GM19238 (cell line): ENCODE measurements around the gene HCST.
A peak's percentile ranks its signal among the peaks of the same experiment; 100 is the strongest.
"Not testable (repeated sequence)": the region's sequence is repeated elsewhere in the genome, so short reads cannot be mapped to it uniquely, and the experiment has no call there.

ENCODE experiments used
- DNase-seq: peaks from one replicate; pipeline ENCODE4 v3.0.0; 2011; ENCODE audit warnings: low spot score; ENCODE audit not compliant: insufficient read length

Gene HCST

GRCh38 chr19:35879770-35880317 lies 22.5 kb upstream of the HCST start:
- peak; percentile 59 for DNase-seq

GRCh38 chr19:35882114-35882832 lies 20.1 kb upstream of the HCST start:
- DNase-seq, result peak; percentile 41

GRCh38 chr19:35883882-35884281 lies 18.4 kb upstream of the HCST start:
- no peak for DNase-seq

- no peak for DNase-seq
These were observed 17.0 kb upstream of the HCST start for GRCh38 chr19:35885225-35885738.

- no peak for DNase-seq
These were observed 16.4 kb upstream of the HCST start for GRCh38 chr19:35885904-35886303.

- no peak for DNase-seq
These were observed 15.1 kb upstream of the HCST start for GRCh38 chr19:35887197-35887596.

GRCh38 chr19:35888398-35888797 lies 13.9 kb upstream of the HCST start:
- no peak for DNase-seq

GRCh38 chr19:35889370-35890112 lies 12.8 kb upstream of the HCST start:
- no peak for DNase-seq

GRCh38 chr19:35890113-35890650 lies 12.1 kb upstream of the HCST start:
- DNase-seq, result no peak

- not testable (repeated sequence) for DNase-seq
These were observed 10.5 kb upstream of the HCST start for GRCh38 chr19:35891819-35892218.

GRCh38 chr19:35894342-35894741 lies 8.0 kb upstream of the HCST start:
- DNase-seq, result no peak

- DNase-seq, result no peak
These were observed 6.3 kb upstream of the HCST start for GRCh38 chr19:35895911-35896642.

GRCh38 chr19:35896643-35897040 lies 5.7 kb upstream of the HCST start:
- DNase-seq, result no peak

GRCh38 chr19:35897706-35898451 lies 4.5 kb upstream of the HCST start:
- DNase-seq, result no peak

- DNase-seq, result no peak
These were observed 3.9 kb upstream of the HCST start for GRCh38 chr19:35898499-35898809.

- DNase-seq, result peak; percentile 89
These were observed 2.6 kb upstream of the HCST start for GRCh38 chr19:35899547-35900214.

GRCh38 chr19:35901055-35901644 lies 1.2 kb upstream of the HCST start:
- DNase-seq, result no peak

- no peak for DNase-seq
These were observed 644 bp downstream of the HCST start for GRCh38 chr19:35902870-35903475.

GRCh38 chr19:35903550-35904179 lies 1.3 kb downstream of the HCST start:
- peak; percentile 79 for DNase-seq
